ENCODE data around the gene PLXNB3. TPM values are rescaled to one million over a fixed set of nuclear protein-coding genes. Genes with fewer than 3 reads are reported as not detected.

Gene PLXNB3
- total and polyA plus RNA-seq, 7 experiments from 2014 or later: 0.45 to 1.6 (median 0.68) TPM; not detected in 4

- Mint-ChIP-seq H3K4me1 (peaks cover 0 to 10% (median 5%) of the 10 kb centered on the region in 7 donors), H3K4me3 (no peak overlapping the region), H3K36me3 (no peaks in the 10 kb centered on the region), H3K9me3 (no peaks in the 10 kb centered on the region), H3K27me3 (peaks cover 0 to 2% (median 0%) of the 10 kb centered on the region in 5 donors), H3K27ac (no peak overlapping the region)
- peak in 1 of 9 donors; percentile 19 for DNase-seq
- Histone ChIP-seq H3K4me3 (ENCODE audit: low read length) (no peak overlapping the region), H3K27me3 (ENCODE audit: control insufficient read depth in 2 of 2, insufficient read depth in 2 of 2, low read length in 2 of 2) (no peaks in the 10 kb centered on the region), H3K4me1 (ENCODE audit: control insufficient read depth in 2 of 2, insufficient read depth in 2 of 2, low read length in 2 of 2) (no peaks in the 10 kb centered on the region), H3K9me3 (ENCODE audit: control insufficient read depth in 2 of 3, low read length in 3 of 3) (no peaks in the 10 kb centered on the region), H3K27ac (ENCODE audit: low read depth, low read length) (no peak overlapping the region), H3K36me3 (ENCODE audit: control insufficient read depth in 2 of 3, insufficient read depth in 3 of 3, low read length in 3 of 3) (no peaks in the 10 kb centered on the region)
- intact Hi-C loops (cut with micrococcal nuclease): loop anchor here in 1 of 2 donors (10.0 kb wide), 1 partner anchor 289 kb away; no protein-coding TSS in a partner anchor
- ChIA-PET CTCF (interaction anchor here (1.1 kb wide), 1 partner anchor 185 kb away, joined by 6 read pairs; no protein-coding TSS in a partner anchor), POLR2A (no interaction called here)
- ATAC-seq: no peak
These were observed 1.4 kb downstream of the PLXNB3 start for GRCh38 chrX:153765138-153766079.

DNA sequence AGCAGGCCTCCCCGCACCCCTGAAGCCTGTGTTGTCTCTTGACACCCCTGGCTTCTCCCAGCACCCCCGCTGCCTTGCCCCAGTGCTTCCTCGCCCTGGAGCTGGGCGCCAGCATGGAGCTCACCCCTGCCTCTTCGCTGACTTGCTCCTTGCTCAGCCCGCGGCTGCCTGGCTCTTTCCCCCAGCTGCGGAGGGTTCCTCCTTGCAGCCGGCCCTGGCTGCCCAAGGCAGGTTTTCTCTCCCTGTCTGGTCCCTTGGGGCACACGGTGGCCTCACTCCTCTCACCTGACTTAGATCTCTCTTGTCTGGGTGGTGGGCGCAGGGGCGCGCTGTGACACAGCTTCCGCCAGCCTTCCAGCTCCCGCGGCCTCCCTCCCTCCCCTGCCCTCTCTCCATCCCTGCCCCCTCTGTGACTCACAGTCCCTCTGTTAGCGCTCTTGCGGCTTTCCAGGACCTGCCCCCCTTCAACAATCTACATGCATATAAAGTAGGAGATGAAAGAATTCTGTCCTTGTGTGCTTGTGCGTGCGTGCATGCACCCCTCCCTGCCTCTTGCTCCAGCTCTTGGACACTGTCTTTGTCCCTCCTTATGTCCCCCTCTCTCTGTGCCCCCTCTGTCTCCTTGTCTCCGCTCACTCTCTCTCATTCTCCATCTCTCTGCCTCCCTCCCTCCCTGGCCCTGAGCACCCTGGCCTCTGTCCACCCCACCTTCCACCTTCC, 2.2 kb downstream of the PLXNB3 start:
- H3K4me3 ChIP-seq (ENCODE audit: low read length): no peak overlapping the region
- CTCF ChIA-PET: no interaction called here
- H3K4me1 ChIP-seq (ENCODE audit: control insufficient read depth in 2 of 2, insufficient read depth in 2 of 2, low read length in 2 of 2): no peaks in the 10 kb centered on the region
- ATAC-seq: peak; percentile 36
- POLR2A ChIA-PET: no interaction called here
- peak overlapping the region in 1 of 9 donors; percentile 33 for H3K27ac Mint-ChIP-seq
- H3K27me3 ChIP-seq (ENCODE audit: control insufficient read depth in 2 of 2, insufficient read depth in 2 of 2, low read length in 2 of 2): no peaks in the 10 kb centered on the region
- no peaks in the 10 kb centered on the region for H3K36me3 Mint-ChIP-seq
- DNase-seq: no peak
- H3K27me3 Mint-ChIP-seq: peaks cover 0 to 2% (median 0%) of the 10 kb centered on the region in 5 donors
- intact Hi-C loops (cut with micrococcal nuclease): loop anchor here in 1 of 2 donors (10.0 kb wide), 1 partner anchor 289 kb away; no protein-coding TSS in a partner anchor
- no peaks in the 10 kb centered on the region for H3K36me3 ChIP-seq (ENCODE audit: control insufficient read depth in 2 of 3, insufficient read depth in 3 of 3, low read length in 3 of 3)
- no peaks in the 10 kb centered on the region for H3K9me3 ChIP-seq (ENCODE audit: control insufficient read depth in 2 of 3, low read length in 3 of 3)
- H3K4me1 Mint-ChIP-seq: peaks cover 0 to 10% (median 5%) of the 10 kb centered on the region in 7 donors
- no peaks in the 10 kb centered on the region for H3K9me3 Mint-ChIP-seq
- peak overlapping the region in 1 of 10 donors; percentile 14 for H3K4me3 Mint-ChIP-seq
- no peak overlapping the region for H3K27ac ChIP-seq (ENCODE audit: low read depth, low read length)

DNA sequence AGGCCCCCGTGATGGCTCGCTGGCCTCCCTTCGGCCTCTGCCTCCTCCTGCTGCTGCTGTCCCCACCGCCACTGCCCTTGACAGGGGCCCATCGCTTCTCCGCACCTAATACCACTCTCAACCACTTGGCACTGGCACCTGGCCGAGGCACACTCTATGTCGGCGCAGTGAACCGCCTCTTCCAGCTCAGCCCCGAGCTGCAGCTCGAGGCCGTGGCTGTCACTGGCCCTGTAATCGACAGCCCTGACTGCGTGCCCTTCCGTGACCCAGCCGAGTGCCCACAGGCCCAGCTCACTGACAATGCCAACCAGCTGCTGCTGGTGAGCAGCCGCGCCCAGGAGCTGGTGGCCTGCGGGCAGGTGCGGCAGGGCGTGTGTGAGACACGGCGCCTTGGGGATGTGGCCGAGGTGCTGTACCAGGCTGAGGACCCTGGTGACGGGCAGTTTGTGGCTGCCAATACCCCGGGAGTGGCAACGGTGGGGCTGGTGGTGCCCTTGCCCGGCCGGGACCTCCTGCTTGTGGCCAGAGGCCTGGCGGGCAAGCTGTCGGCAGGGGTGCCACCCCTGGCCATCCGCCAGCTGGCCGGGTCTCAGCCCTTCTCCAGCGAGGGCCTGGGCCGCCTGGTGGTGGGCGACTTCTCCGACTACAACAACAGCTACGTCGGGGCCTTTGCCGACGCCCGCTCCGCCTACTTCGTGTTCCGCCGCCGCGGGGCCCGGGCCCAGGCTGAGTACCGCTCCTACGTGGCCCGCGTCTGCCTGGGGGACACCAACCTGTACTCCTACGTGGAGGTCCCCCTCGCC, 3.0 kb downstream of the PLXNB3 start:
- POLR2A ChIA-PET: interaction anchor here (0.6 kb wide), 1 partner anchor 40 kb away, joined by 3 read pairs; no protein-coding TSS in a partner anchor
- ATAC-seq: no peak
- Histone ChIP-seq H3K4me1 (ENCODE audit: control insufficient read depth in 2 of 2, insufficient read depth in 2 of 2, low read length in 2 of 2) (no peaks in the 10 kb centered on the region), H3K27me3 (ENCODE audit: control insufficient read depth in 2 of 2, insufficient read depth in 2 of 2, low read length in 2 of 2) (no peaks in the 10 kb centered on the region), H3K27ac (ENCODE audit: low read depth, low read length) (no peak overlapping the region), H3K36me3 (ENCODE audit: control insufficient read depth in 2 of 3, insufficient read depth in 3 of 3, low read length in 3 of 3) (no peaks in the 10 kb centered on the region), H3K4me3 (ENCODE audit: low read length) (no peak overlapping the region), H3K9me3 (ENCODE audit: control insufficient read depth in 2 of 3, low read length in 3 of 3) (no peaks in the 10 kb centered on the region)
- H3K4me1 Mint-ChIP-seq: peaks cover 0 to 10% (median 5%) of the 10 kb centered on the region in 7 donors
- CTCF ChIA-PET: interaction anchor here (0.6 to 0.8 kb wide), 2 partner anchors 105 to 200 kb away, joined by 3 to 4 read pairs; no protein-coding TSS in a partner anchor
- H3K27me3 Mint-ChIP-seq: peaks cover 0 to 2% (median 0%) of the 10 kb centered on the region in 5 donors
- no peak overlapping the region for H3K4me3 Mint-ChIP-seq
- no peaks in the 10 kb centered on the region for H3K9me3 Mint-ChIP-seq
- H3K27ac Mint-ChIP-seq: no peak overlapping the region
- no peak for DNase-seq
- intact Hi-C loops (cut with micrococcal nuclease): loop anchor here in 1 of 2 donors (10.0 kb wide), 1 partner anchor 288 kb away; no protein-coding TSS in a partner anchor
- no peaks in the 10 kb centered on the region for H3K36me3 Mint-ChIP-seq

DNA sequence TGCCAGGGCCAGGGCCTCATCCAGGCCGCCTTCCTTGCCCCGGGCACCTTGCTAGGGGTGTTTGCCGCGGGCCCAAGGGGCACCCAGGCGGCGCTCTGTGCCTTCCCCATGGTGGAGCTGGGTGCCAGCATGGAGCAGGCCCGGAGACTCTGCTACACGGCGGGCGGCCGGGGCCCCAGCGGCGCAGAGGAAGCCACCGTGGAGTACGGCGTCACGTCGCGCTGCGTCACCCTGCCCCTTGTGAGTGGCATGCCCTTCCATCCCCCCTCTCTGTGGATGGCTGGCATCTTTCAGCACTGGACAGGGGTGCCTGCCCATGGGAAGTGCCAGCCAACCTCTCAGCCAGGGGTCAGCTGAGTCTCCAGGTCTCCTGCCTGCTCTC, 3.6 kb downstream of the PLXNB3 start:
- CTCF ChIA-PET: interaction anchor here (0.6 to 0.8 kb wide), 2 partner anchors 104 to 199 kb away, joined by 3 to 4 read pairs; no protein-coding TSS in a partner anchor
- H3K27me3 Mint-ChIP-seq: peaks cover 0 to 2% (median 0%) of the 10 kb centered on the region in 5 donors
- POLR2A ChIA-PET: interaction anchor here (0.6 kb wide), 1 partner anchor 41 kb away, joined by 3 read pairs; no protein-coding TSS in a partner anchor

DNA sequence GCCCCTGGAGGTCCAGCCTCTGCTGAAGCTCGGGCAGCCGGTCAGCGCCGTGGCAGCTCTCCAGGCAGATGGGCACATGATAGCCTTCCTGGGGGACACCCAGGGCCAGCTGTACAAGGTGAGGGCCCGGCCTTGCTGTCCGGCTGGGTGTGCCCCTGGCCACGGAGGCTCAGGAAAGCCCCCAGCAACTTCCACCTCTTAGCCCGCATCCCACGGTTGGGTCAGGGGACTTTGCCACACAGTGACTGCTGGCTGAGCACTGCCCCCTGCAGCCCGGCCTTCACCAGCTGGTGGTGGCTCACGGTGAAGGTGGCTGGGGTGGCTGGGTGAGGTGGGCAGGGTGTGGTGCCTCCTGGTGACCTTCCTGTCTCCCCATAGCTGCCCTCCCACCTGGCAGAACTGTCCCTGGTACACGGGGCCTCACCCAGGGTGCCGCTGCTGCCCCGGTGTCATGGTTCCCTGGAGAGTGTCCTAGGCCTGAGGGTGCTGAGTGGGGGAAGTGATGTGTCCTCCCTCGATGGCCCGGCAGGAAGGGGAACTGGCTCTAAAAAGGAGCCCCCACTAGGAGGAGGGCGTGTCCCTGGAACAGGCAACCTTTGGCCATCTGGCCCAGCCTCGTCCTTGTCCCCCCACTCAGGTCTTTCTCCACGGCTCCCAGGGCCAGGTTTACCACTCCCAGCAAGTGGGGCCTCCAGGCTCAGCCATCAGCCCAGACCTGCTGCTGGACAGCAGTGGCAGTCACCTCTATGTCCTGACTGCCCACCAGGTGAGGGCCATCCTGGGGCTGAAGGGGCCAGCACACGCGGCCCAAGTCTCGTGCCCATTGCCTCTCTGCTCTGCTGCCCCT, 4.5 kb downstream of the PLXNB3 start:
- Mint-ChIP-seq H3K4me1 (peaks cover 0 to 10% (median 5%) of the 10 kb centered on the region in 7 donors), H3K27me3 (peaks cover 0 to 2% (median 0%) of the 10 kb centered on the region in 5 donors), H3K9me3 (no peaks in the 10 kb centered on the region), H3K4me3 (peak overlapping the region in 1 of 10 donors; percentile 40), H3K27ac (no peak overlapping the region), H3K36me3 (no peaks in the 10 kb centered on the region)
- intact Hi-C loops (cut with micrococcal nuclease): loop anchor here in 1 of 2 donors (10.0 kb wide), 1 partner anchor 286 kb away; no protein-coding TSS in a partner anchor
- no peaks in the 10 kb centered on the region for H3K36me3 ChIP-seq (ENCODE audit: control insufficient read depth in 2 of 3, insufficient read depth in 3 of 3, low read length in 3 of 3)
- H3K27ac ChIP-seq (ENCODE audit: low read depth, low read length): no peak overlapping the region
- ChIA-PET CTCF (interaction anchor here (0.8 kb wide), 1 partner anchor 198 kb away, joined by 4 read pairs; no protein-coding TSS in a partner anchor), POLR2A (interaction anchor here (0.7 kb wide), 1 partner anchor 12 kb away, joined by 3 read pairs; no protein-coding TSS in a partner anchor)
- no peak overlapping the region for H3K4me3 ChIP-seq (ENCODE audit: low read length)
- H3K27me3 ChIP-seq (ENCODE audit: control insufficient read depth in 2 of 2, insufficient read depth in 2 of 2, low read length in 2 of 2): no peaks in the 10 kb centered on the region
- no peak for DNase-seq
- ATAC-seq: no peak
- H3K9me3 ChIP-seq (ENCODE audit: control insufficient read depth in 2 of 3, low read length in 3 of 3): no peaks in the 10 kb centered on the region
- no peaks in the 10 kb centered on the region for H3K4me1 ChIP-seq (ENCODE audit: control insufficient read depth in 2 of 2, insufficient read depth in 2 of 2, low read length in 2 of 2)

More for the DNA sequence above, 3.6 kb downstream of the PLXNB3 start:
- ATAC-seq (no peak), DNase-seq (no peak)
- Mint-ChIP-seq H3K27ac (no peak overlapping the region), H3K4me1 (peaks cover 0 to 10% (median 5%) of the 10 kb centered on the region in 7 donors), H3K9me3 (no peaks in the 10 kb centered on the region), H3K4me3 (no peak overlapping the region), H3K36me3 (no peaks in the 10 kb centered on the region)
- no peak overlapping the region for H3K27ac ChIP-seq (ENCODE audit: low read depth, low read length)
- H3K9me3 ChIP-seq (ENCODE audit: control insufficient read depth in 2 of 3, low read length in 3 of 3): no peaks in the 10 kb centered on the region
- H3K27me3 ChIP-seq (ENCODE audit: control insufficient read depth in 2 of 2, insufficient read depth in 2 of 2, low read length in 2 of 2): no peaks in the 10 kb centered on the region
- H3K36me3 ChIP-seq (ENCODE audit: control insufficient read depth in 2 of 3, insufficient read depth in 3 of 3, low read length in 3 of 3): no peaks in the 10 kb centered on the region
- intact Hi-C loops (cut with micrococcal nuclease): loop anchor here in 1 of 2 donors (10.0 kb wide), 1 partner anchor 287 kb away; no protein-coding TSS in a partner anchor
- H3K4me3 ChIP-seq (ENCODE audit: low read length): no peak overlapping the region
- no peaks in the 10 kb centered on the region for H3K4me1 ChIP-seq (ENCODE audit: control insufficient read depth in 2 of 2, insufficient read depth in 2 of 2, low read length in 2 of 2)

Data from naive thymus-derived CD4-positive, alpha-beta T cell (primary cell).